GM10266 (cell line): ENCODE measurements around the gene FGGY.

Experiments
- DNase-seq: peaks from one replicate; pipeline ENCODE4 v3.0.0; 2012; ENCODE audit errors: extremely low spot score
- TF ChIP-seq, protein P1 (sequence below): IDR thresholded peaks from 2 replicates; pipeline ENCODE4 v1.5.1; 2012; ENCODE audit warnings: mild to moderate bottlenecking, low read depth; ENCODE audit not compliant: control insufficient read depth, insufficient read depth; ENCODE audit errors: missing control alignments

Gene FGGY

DNA sequence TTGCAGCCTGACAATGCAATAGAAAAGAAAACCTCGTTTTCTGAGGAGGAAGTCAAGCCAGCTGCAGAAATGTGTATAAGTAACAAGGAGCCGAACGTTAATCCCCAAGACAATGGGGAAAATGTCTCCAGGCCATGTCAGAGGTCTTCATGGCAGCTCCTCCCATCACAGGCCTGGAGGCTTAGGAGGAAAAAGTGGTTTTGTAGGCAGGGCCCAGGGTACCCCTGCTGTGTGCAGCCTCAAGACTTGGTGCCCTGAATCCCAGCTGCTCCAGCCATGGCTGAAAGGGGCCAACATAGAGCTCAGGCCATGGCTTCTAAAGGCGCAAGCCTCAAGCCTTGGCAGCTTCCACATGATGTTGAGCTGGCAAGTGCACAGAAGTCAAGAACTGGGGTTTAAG lies 439.9 kb downstream of the FGGY start:
- TF ChIP-seq, protein P1, sequence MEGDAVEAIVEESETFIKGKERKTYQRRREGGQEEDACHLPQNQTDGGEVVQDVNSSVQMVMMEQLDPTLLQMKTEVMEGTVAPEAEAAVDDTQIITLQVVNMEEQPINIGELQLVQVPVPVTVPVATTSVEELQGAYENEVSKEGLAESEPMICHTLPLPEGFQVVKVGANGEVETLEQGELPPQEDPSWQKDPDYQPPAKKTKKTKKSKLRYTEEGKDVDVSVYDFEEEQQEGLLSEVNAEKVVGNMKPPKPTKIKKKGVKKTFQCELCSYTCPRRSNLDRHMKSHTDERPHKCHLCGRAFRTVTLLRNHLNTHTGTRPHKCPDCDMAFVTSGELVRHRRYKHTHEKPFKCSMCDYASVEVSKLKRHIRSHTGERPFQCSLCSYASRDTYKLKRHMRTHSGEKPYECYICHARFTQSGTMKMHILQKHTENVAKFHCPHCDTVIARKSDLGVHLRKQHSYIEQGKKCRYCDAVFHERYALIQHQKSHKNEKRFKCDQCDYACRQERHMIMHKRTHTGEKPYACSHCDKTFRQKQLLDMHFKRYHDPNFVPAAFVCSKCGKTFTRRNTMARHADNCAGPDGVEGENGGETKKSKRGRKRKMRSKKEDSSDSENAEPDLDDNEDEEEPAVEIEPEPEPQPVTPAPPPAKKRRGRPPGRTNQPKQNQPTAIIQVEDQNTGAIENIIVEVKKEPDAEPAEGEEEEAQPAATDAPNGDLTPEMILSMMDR: no peak
- no peak for DNase-seq

GRCh38 chr1:59737638-59738037 lies 440.7 kb downstream of the FGGY start:
- TF ChIP-seq, protein P1: no peak
- no peak for DNase-seq

DNA sequence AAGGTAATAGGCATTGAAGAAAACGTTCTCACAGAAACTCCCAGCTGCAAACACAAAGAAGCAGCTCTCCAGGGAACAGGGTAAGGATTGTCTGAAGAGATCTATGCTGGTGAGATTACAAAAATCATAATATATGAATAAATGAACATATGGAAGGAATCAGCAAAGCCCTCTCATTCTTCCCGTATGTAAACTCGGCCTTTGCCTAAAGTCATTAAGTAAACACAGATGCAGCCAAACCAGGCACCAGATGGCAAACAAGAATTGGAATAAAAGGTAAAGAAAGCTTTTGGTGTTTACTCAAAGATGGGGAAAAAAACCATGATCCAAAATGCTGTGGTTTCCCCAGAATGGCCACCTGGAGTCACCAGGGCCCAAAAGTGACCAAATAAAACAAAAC lies 441.3 kb downstream of the FGGY start:
- TF ChIP-seq, protein P1: no peak

DNA sequence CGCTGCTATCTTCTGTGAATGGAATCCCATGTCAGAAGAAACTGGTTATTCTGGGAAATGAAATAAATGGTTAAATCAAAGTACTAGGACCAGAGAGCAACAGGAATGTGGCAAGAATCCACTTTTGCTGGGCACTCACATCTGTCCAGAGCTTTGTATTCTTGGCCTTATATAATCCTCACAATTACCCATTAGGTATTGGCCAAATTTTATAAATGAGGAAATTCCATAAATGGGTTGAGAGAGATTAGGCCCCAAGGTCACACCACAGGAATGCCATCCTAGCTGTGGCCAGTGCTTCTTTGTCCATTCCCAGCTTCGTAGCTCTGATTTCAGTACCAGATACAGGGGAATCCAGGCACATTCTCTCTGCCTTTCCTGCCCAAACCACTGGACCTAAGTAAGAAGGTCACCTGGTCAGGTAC lies 441.7 kb downstream of the FGGY start:
- no peak for DNase-seq
- TF ChIP-seq, protein P1: no peak

More for the DNA sequence above, 441.3 kb downstream of the FGGY start:
- no peak for DNase-seq

DNA sequence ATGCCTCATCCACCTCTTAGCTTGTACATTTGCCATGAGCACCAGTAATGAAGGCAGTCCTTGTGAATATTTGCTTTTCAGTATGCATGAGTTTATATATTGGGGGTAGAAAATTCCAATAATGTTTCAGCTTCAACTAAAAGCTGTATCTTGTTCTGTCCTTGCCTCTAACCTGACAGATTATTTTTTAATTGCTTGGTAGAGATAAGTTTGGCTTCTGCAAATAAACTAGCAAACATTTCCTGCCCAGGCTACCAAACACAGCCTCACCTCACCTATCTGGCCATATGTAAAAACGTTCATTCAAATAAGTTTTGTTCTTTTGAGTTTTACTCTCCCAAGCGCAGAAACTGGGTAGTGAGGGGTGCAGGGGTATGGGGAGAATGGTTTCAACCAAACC lies 442.2 kb downstream of the FGGY start:
- DNase-seq: no peak
- TF ChIP-seq, protein P1: no peak

DNA sequence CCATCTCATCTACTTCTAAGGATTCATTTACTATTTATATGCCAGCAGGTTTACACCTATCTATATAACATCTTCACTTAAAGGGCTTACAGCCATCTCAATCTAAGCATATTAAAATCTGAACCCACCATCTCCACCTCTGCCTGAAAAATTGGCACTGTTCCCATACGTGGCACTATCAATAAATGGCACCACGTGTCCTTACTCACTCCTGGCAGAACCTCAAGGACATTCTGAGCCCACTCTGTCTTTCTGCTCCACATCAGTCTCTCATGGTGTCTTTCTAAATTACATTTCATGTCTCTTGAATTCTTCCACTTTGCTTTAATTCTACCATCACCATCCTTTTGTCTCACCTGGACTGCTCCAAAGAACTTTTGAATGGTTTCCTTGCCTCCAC lies 445.6 kb downstream of the FGGY start:
- no peak for DNase-seq
- TF ChIP-seq, protein P1: no peak

GRCh38 chr1:59743324-59744091 lies 446.6 kb downstream of the FGGY start:
- no peak for DNase-seq
- TF ChIP-seq, protein P1: no peak
